ENCODE measurements around the gene ZNRF2. TPM values are rescaled to one million over a fixed set of nuclear protein-coding genes. Genes with fewer than 3 reads are reported as not detected.

The ZNRF2 gene
- polyA plus RNA-seq, 5 donors = 10.9 to 16.4 (median 11.8) TPM

GRCh38 chr7:30403477-30403876 lies 119.1 kb downstream of the ZNRF2 start:
- no peak for DNase-seq

- DNase-seq = no peak
Measured at GRCh38 chr7:30405179-30405578, 120.8 kb downstream of the ZNRF2 start.

GRCh38 chr7:30406664-30407425 lies 122.4 kb downstream of the ZNRF2 start:
- no peak for DNase-seq

- DNase-seq = no peak
Measured at GRCh38 chr7:30411173-30411572, 126.8 kb downstream of the ZNRF2 start.

- no peak for DNase-seq
Measured at GRCh38 chr7:30411897-30412296, 127.5 kb downstream of the ZNRF2 start.

GRCh38 chr7:30412782-30413504 lies 128.5 kb downstream of the ZNRF2 start:
- peak in 1 of 2 donors; percentile 46 for DNase-seq

- DNase-seq = no peak
Measured at GRCh38 chr7:30413864-30414263, 129.5 kb downstream of the ZNRF2 start.

Other genes with a start within 250 kb of the ZNRF2 start
- 10 to 100 TPM; 53.3 to 78.4 (median 67.7) TPM for gene MTURN, start 149.6 kb upstream of the ZNRF2 start, polyA plus RNA-seq (ENCODE audit: insufficient read depth in 1 of 5, insufficient read length in 5 of 5, low replicate concordance in 1 of 5)
- gene NOD1, start 194.2 kb downstream of the ZNRF2 start, polyA plus RNA-seq (ENCODE audit: insufficient read depth in 1 of 5, insufficient read length in 5 of 5, low replicate concordance in 1 of 5) = 10 to 100 TPM; 20.4 to 26.4 (median 23.6) TPM
- 10 to 100 TPM; 60.0 to 81.5 (median 64.9) TPM for gene GGCT, start 220.2 kb downstream of the ZNRF2 start, polyA plus RNA-seq (ENCODE audit: insufficient read depth in 1 of 5, insufficient read length in 5 of 5, low replicate concordance in 1 of 5)

All from right lung (tissue), 5 donors.